Measurements from ENCODE around the gene LSAMP. TPM values are rescaled to one million over a fixed set of nuclear protein-coding genes. Genes with fewer than 3 reads are reported as not detected.

LSAMP gene
- total RNA-seq, 2 donors from 2014 or later = 1.7 to 2.1 TPM

DNA sequence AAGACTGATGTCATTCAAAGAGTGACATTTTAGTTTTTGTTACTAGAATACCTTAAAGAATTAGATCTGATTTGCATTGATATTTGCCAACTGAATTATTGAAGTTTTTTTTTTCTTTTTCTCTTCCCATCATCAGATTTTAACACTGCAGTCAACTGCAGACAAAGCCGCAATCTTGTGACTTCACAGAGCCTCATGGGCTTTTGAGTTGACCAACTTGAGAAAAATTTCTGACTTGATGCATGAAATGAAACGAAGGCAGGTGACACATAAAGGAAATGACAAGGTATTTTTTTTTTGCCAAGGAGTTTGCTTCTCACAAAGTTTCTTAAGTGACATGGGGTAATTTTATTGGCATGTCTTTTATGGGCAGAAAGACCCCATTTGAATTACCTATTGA lies 438.3 kb downstream of the LSAMP start:
- no peak overlapping the region for H3K4me3 ChIP-seq
- no peaks in the 10 kb centered on the region for H3K9me3 ChIP-seq
- no peak for DNase-seq (ENCODE audit: low spot score)
- TF ChIP-seq, protein P1, sequence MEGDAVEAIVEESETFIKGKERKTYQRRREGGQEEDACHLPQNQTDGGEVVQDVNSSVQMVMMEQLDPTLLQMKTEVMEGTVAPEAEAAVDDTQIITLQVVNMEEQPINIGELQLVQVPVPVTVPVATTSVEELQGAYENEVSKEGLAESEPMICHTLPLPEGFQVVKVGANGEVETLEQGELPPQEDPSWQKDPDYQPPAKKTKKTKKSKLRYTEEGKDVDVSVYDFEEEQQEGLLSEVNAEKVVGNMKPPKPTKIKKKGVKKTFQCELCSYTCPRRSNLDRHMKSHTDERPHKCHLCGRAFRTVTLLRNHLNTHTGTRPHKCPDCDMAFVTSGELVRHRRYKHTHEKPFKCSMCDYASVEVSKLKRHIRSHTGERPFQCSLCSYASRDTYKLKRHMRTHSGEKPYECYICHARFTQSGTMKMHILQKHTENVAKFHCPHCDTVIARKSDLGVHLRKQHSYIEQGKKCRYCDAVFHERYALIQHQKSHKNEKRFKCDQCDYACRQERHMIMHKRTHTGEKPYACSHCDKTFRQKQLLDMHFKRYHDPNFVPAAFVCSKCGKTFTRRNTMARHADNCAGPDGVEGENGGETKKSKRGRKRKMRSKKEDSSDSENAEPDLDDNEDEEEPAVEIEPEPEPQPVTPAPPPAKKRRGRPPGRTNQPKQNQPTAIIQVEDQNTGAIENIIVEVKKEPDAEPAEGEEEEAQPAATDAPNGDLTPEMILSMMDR (IDR thresholded peaks at IDR 0.05) = no peak
- H3K27ac ChIP-seq = no peak overlapping the region
- H3K4me1 ChIP-seq = peaks cover 0 to 8% of the 10 kb centered on the region in 2 donors
- no peaks in the 10 kb centered on the region for H3K27me3 ChIP-seq
- H3K36me3 ChIP-seq = no peaks in the 10 kb centered on the region

DNA sequence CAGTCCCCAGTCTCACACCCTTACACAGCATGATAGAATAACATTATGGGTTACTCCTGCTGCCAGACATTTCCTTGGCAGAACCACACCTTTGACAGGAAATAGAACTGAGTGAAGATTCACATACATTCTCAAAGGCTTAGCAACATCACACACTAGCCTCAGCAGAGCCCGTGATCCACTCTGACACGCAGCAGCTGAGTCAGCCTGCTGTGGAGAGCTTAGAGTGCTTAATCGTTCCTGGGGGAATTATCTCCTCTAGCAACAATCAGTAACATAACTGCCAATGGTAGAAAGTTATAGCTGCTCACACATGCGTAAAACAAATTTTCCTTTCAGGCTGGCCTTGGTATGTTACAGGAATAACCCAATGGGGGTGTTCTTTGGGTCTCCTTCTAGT lies 439.9 kb downstream of the LSAMP start:
- Histone ChIP-seq H3K9me3 (no peaks in the 10 kb centered on the region), H3K27me3 (no peaks in the 10 kb centered on the region), H3K4me1 (peaks cover 0 to 8% of the 10 kb centered on the region in 2 donors), H3K36me3 (no peaks in the 10 kb centered on the region), H3K27ac (no peak overlapping the region), H3K4me3 (no peak overlapping the region)
- TF ChIP-seq, protein P1 (IDR thresholded peaks at IDR 0.05) = no peak
- DNase-seq (ENCODE audit: low spot score) = no peak

DNA sequence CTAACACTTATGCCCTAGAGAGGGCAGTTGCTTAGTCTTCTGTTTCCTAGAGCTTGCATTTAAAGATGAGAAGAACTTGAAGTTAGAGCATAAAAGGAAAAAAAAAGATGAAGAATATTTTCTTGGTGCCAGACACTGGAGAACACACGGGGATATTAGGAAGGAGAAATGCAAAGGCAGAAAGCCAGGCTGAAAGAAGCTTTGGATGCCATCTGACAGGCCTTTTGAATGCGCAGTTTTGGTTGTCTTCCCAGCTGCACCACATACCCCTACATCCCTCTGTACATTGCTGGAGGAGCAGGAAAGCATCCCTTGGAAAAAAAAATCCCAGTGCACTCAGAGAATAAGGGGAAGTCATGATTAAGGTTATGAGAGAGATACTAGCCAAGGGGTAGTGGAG lies 443.1 kb downstream of the LSAMP start:
- Histone ChIP-seq H3K4me3 (no peak overlapping the region), H3K27me3 (no peaks in the 10 kb centered on the region), H3K4me1 (peaks cover 0 to 8% of the 10 kb centered on the region in 2 donors), H3K9me3 (no peaks in the 10 kb centered on the region), H3K27ac (no peak overlapping the region), H3K36me3 (no peaks in the 10 kb centered on the region)
- TF ChIP-seq, protein P1 (IDR thresholded peaks at IDR 0.05) = no peak
- DNase-seq (ENCODE audit: low spot score) = no peak

DNA sequence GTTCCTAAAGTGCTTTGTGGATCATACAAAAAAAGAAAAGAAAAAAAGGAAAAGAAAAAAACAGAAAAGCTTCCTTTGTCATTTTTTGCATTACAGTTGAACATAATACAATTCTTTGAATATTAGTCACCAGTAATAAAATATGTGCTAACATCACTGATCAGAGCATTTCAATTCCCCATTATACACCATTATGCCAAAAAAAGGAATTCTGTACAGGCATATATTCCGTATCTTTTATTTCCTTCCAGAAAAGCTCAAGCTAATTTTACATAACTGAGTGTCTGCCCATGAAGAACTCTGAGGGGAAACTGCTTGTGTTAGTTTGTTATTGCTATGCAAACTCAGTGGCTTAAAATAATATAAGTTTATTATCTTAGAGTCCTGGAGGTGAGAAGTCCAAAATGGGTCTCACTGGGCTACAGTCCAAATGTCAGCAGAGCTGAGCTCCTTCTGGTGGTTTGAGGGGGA lies 444.1 kb downstream of the LSAMP start:
- Histone ChIP-seq H3K4me1 (peaks cover 0 to 8% of the 10 kb centered on the region in 2 donors), H3K4me3 (no peak overlapping the region), H3K9me3 (no peaks in the 10 kb centered on the region), H3K27me3 (no peaks in the 10 kb centered on the region), H3K36me3 (no peaks in the 10 kb centered on the region), H3K27ac (no peak overlapping the region)
- no peak for DNase-seq (ENCODE audit: low spot score)
- TF ChIP-seq, protein P1 (IDR thresholded peaks at IDR 0.05) = no peak

DNA sequence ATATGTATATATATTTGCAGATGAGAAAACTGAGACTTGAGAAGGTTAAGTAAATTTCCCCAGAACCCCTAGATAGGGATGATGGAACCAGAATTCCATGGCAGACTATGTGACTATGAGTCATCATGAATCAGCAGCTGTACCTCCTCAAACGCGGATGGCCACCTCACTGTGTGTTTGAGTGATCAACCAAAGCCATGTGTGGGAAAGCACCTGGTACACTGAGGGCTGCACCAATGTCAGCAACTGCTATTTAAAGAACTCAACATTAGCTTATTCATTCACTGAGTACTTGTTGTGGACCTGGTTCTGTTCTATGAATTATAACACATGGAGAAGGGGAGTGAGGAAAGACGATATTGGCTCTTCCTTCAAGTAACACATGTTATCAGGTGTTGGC lies 445.0 kb downstream of the LSAMP start:
- no peak overlapping the region for H3K4me3 ChIP-seq
- H3K36me3 ChIP-seq = no peaks in the 10 kb centered on the region
- H3K27ac ChIP-seq = no peak overlapping the region
- TF ChIP-seq, protein P1 (IDR thresholded peaks at IDR 0.05) = no peak
- H3K9me3 ChIP-seq = no peaks in the 10 kb centered on the region
- H3K4me1 ChIP-seq = peaks cover 0 to 3% of the 10 kb centered on the region in 2 donors
- no peak for DNase-seq (ENCODE audit: low spot score)
- H3K27me3 ChIP-seq = no peaks in the 10 kb centered on the region

DNA sequence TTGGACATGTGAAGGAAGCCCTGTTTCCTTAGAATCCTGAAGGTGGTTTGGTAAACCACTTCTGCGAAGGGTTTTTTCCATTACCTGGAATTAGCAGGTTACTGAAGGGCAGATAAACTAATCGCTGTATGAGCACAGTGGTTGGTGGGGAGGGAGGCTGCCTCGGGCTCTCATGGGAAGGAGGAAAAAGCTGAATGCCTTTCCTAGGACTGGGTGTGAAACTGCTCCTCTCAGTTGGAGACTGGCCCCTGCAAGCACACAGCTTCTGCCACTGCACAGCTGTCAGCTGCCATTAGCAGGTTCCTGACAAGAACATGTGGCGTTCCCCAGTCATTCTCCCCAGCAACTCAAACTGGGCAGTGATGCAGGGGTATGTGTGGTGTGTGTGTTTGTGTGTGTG lies 445.7 kb downstream of the LSAMP start:
- DNase-seq (ENCODE audit: low spot score) = no peak
- Histone ChIP-seq H3K9me3 (no peaks in the 10 kb centered on the region), H3K36me3 (no peaks in the 10 kb centered on the region), H3K27me3 (no peaks in the 10 kb centered on the region), H3K4me3 (no peak overlapping the region), H3K4me1 (no peaks in the 10 kb centered on the region), H3K27ac (no peak overlapping the region)
- TF ChIP-seq, protein P1 (IDR thresholded peaks at IDR 0.05) = no peak

All from right atrium auricular region (tissue), 2 donors.